Measurements from ENCODE around the gene UGT2B11. TPM values are rescaled to one million over a fixed set of nuclear protein-coding genes. Genes with fewer than 3 reads are reported as not detected.
"Not testable (repeated sequence)": the region's sequence is repeated elsewhere in the genome, so short reads cannot be mapped to it uniquely, and the experiment has no call there.

UGT2B11 gene
- not detected for total RNA-seq (ENCODE audit: unreplicated experiment)
- long read RNA-seq, partial matches to known transcripts, result 1 of 1 reads
- long read RNA-seq, other reads (novel, unspliced or antisense), result 0 of 1 reads

DNA sequence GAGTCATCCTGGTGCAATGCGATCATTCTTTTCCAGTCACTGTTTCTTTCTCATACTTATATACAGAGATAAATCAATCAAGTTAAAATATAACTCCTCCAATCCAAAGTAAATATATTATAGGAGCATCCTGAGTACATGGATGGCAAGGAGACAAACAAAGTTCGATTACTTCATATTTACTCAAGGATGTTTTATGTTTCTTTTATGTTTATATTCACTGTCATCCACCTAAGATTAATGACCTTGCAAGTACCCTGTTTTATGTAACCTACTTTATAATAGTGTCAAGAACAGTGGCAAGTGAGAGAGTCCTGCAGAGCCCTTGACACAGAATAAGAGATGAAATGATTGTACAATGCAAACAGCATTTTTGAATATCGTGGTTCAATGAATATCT, at the start of gene UGT2B11:
Gene UGT2B11 (minus strand): TSS at position 33 of the 400 bp plus-strand sequence. CDS start 26 bp downstream, at position 7.
- no peak within 1 kb of the TSS for H3K27ac Mint-ChIP-seq (ENCODE audit: unreplicated experiment)
- no peak within 1 kb of the TSS for H3K4me3 Mint-ChIP-seq (ENCODE audit: unreplicated experiment)
- peaks cover 4% of the 10 kb centered on the region for H3K4me1 Mint-ChIP-seq (ENCODE audit: unreplicated experiment)

GRCh38 chr4:69253147-69253772, 38.7 kb upstream of the UGT2B11 start:
- not testable (repeated sequence) for H3K9me3 Mint-ChIP-seq (ENCODE audit: unreplicated experiment); H3K27ac Mint-ChIP-seq (ENCODE audit: unreplicated experiment); DNase-seq (ENCODE audit: low spot score); H3K4me1 Mint-ChIP-seq (ENCODE audit: unreplicated experiment); H3K36me3 Mint-ChIP-seq (ENCODE audit: low read depth, unreplicated experiment); H3K27me3 Mint-ChIP-seq (ENCODE audit: unreplicated experiment); H3K4me3 Mint-ChIP-seq (ENCODE audit: unreplicated experiment)

More for the DNA sequence above, at the start of gene UGT2B11:
- no peaks in the 10 kb centered on the region for H3K27me3 Mint-ChIP-seq (ENCODE audit: unreplicated experiment)
- no peak for TF ChIP-seq CTCF (IDR thresholded peaks at IDR 0.05; ENCODE audit: unreplicated experiment)
- H3K9me3 Mint-ChIP-seq (ENCODE audit: unreplicated experiment), result no peaks in the 10 kb centered on the region
- no peak for DNase-seq (ENCODE audit: low spot score)
- no peaks in the 10 kb centered on the region for H3K36me3 Mint-ChIP-seq (ENCODE audit: low read depth, unreplicated experiment)

GRCh38 chr4:69250884-69251283, 36.3 kb upstream of the UGT2B11 start:
- H3K4me3 Mint-ChIP-seq (ENCODE audit: unreplicated experiment); H3K27me3 Mint-ChIP-seq (ENCODE audit: unreplicated experiment); H3K36me3 Mint-ChIP-seq (ENCODE audit: low read depth, unreplicated experiment); H3K27ac Mint-ChIP-seq (ENCODE audit: unreplicated experiment); DNase-seq (ENCODE audit: low spot score); H3K4me1 Mint-ChIP-seq (ENCODE audit: unreplicated experiment); H3K9me3 Mint-ChIP-seq (ENCODE audit: unreplicated experiment): not testable (repeated sequence)

DNA sequence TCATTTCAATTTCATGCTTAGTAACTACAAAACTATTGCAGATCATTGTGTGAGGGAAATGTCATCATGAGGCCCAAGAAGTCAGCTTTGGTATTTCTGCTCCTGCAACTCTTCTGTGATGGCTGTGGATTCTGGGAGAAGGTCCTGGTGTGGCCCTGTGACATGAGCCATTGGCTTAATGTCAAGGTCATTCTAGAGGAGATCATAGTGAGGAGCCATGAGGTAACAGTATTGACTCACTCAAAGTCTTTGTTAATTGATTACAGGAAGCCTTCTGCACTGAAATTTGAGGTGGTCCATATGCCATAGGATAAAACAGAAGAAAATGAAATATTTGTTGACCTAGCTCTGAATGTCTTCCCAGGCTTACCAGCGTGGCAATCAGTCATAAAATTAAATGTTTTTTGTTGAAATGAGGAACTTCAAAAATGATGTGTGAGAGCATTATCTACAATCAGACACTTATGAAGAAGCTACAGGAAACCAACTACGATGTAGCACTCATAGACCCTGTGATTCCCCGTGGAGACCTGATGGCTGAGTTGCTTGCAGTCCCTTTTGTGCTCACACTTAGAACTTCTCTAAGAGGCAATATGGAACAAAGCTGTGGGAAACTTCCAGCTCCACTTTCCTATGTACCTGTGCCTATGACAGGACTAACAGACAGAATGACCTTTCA, 28.2 kb upstream of the UGT2B11 start:
- H3K27ac Mint-ChIP-seq (ENCODE audit: unreplicated experiment); H3K4me3 Mint-ChIP-seq (ENCODE audit: unreplicated experiment); DNase-seq (ENCODE audit: low spot score); H3K9me3 Mint-ChIP-seq (ENCODE audit: unreplicated experiment); H3K36me3 Mint-ChIP-seq (ENCODE audit: low read depth, unreplicated experiment); H3K27me3 Mint-ChIP-seq (ENCODE audit: unreplicated experiment): not testable (repeated sequence)
- H3K4me1 Mint-ChIP-seq (ENCODE audit: unreplicated experiment), result peaks cover 17% of the 10 kb centered on the region

DNA sequence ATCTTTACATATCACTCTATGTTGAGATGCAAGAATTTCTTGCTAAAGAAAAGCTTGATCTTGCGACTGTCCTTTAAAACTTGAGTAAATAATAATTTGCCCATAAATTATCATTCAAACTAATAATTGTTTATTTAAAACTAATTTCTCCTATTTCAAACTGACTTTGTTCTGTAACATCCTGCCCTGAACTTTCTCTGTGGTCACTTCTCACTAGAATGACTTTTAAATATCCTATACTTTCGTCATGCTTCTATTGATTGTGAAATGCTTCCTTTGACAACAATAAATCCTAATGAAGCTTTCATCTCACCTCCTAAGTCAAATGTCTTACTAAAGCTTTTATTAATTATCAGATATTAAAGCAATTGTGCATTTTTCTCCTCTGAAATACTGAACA, 27.2 kb upstream of the UGT2B11 start:
- not testable (repeated sequence) for H3K36me3 Mint-ChIP-seq (ENCODE audit: low read depth, unreplicated experiment); H3K4me3 Mint-ChIP-seq (ENCODE audit: unreplicated experiment); DNase-seq (ENCODE audit: low spot score); H3K27me3 Mint-ChIP-seq (ENCODE audit: unreplicated experiment); H3K9me3 Mint-ChIP-seq (ENCODE audit: unreplicated experiment)
- Mint-ChIP-seq H3K4me1 (ENCODE audit: unreplicated experiment) (peaks cover 17% of the 10 kb centered on the region), H3K27ac (ENCODE audit: unreplicated experiment) (peak overlapping the region; percentile 40)

- not testable (repeated sequence) for H3K9me3 Mint-ChIP-seq (ENCODE audit: unreplicated experiment); H3K4me3 Mint-ChIP-seq (ENCODE audit: unreplicated experiment); H3K27me3 Mint-ChIP-seq (ENCODE audit: unreplicated experiment); H3K27ac Mint-ChIP-seq (ENCODE audit: unreplicated experiment); DNase-seq (ENCODE audit: low spot score); H3K36me3 Mint-ChIP-seq (ENCODE audit: low read depth, unreplicated experiment)
- H3K4me1 Mint-ChIP-seq (ENCODE audit: unreplicated experiment), result peaks cover 17% of the 10 kb centered on the region
These were observed 26.2 kb upstream of the UGT2B11 start for GRCh38 chr4:69240787-69241186.

DNA sequence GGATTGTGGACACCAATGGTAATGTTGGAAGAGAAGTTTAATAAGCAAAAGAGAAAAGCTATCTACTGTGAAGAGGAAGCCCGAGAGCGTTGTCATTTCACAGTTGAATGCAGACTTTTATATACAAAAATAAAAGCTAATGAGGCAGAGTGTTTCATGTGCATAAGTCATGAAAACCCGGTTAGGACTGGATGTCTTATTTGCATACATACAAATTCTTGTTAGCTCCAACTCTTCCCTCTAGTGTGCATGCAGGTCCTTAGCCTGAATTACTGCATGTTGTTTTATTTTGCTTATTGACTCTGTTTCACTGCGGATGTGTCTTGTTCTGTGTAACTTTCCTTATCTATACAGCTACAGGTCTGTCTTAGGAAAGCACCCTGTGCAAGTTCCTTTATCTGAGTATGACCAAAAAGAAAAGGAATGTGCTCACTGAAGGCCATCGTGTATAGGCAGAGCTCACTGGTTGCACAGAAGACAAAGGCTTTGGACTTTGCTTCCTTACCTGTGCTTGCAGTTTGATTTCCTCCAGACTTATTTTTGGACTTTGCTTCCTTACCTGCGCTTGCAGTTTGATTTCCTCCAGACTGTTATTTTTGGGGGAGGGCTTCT, 25.1 kb upstream of the UGT2B11 start:
- H3K27ac Mint-ChIP-seq (ENCODE audit: unreplicated experiment), result peak overlapping the region; percentile 74
- DNase-seq (ENCODE audit: low spot score), result no peak

More for the DNA sequence above, 25.1 kb upstream of the UGT2B11 start:
- Mint-ChIP-seq H3K36me3 (ENCODE audit: low read depth, unreplicated experiment) (peaks cover 6% of the 10 kb centered on the region), H3K27me3 (ENCODE audit: unreplicated experiment) (no peaks in the 10 kb centered on the region), H3K4me3 (ENCODE audit: unreplicated experiment) (no peak overlapping the region), H3K9me3 (ENCODE audit: unreplicated experiment) (no peaks in the 10 kb centered on the region), H3K4me1 (ENCODE audit: unreplicated experiment) (peaks cover 17% of the 10 kb centered on the region)
- no peak for TF ChIP-seq CTCF (IDR thresholded peaks at IDR 0.05; ENCODE audit: unreplicated experiment)
